GM12892 (cell line): ENCODE data around the gene TCP1.
"Not testable (repeated sequence)": the region's sequence is repeated elsewhere in the genome, so short reads cannot be mapped to it uniquely, and the experiment has no call there.

ENCODE experiments used
- DNase-seq: peaks from one replicate; pipeline ENCODE4 v3.0.0; 2011; ENCODE audit not compliant: insufficient read length
- FAIRE-seq: peaks from 2 replicates; lab custom pipeline; 2011; peaks lifted over from hg19 to GRCh38; lab: Jason Lieb, UNC
- POLR2A ChIP-seq: IDR thresholded peaks from 2 replicates; pipeline ENCODE4 v1.6.1; 2011; ENCODE audit warnings: low read depth, low read length, control low read depth
- POLR2AphosphoS5 ChIP-seq: IDR thresholded peaks from 2 replicates; pipeline ENCODE4 v1.6.1; 2011; ENCODE audit warnings: low read depth, low read length, control low read depth
- TAF1 ChIP-seq: IDR thresholded peaks from 2 replicates; pipeline ENCODE4 v1.6.1; 2011; ENCODE audit warnings: low read depth, mild to moderate bottlenecking, control low read depth, low read length, borderline replicate concordance

Gene TCP1

DNA sequence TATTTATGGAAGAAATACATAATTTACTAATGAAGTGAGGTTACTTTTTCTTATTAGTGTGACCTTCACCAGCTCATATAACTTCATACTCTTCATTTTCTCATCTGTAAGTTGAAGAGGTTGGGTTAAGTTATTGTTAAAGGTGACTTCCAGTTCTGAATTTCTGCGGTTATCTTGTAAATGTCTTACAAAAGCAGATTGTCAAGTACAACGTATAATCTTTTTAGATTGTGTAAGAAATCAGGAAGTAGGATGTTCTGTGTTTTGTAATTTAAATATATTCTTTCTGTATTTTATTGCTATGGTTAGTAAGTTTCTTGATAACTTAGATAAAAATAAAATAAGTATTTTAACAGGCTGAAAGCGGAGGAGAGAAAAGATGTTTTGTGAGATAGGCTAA, 50.1 kb downstream of the TCP1 start:
- TF ChIP-seq TAF1 (no peak), POLR2AphosphoS5 (no peak), POLR2A (no peak)
- FAIRE-seq, result no peak
- no peak for DNase-seq

DNA sequence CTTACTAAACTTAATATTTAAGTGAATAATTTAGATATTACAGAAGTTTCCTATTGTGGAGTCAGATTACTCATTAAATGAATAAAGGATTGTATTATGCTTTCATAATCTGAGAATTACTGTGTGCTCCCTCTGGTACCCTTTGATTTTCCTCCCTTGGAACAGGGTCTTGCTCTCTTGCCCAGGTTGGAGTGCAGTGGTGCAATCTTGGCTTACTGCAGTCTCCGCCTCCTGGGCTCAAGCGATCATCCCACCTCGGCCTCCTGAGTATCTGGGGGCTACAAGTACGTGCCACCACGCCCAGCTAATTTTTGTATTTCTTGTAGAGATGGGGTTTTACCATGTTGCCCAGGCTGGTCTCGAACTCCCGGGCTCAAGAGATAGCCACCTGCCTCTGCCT, 52.5 kb downstream of the TCP1 start:
- TF ChIP-seq POLR2AphosphoS5, result no peak
- peak; percentile 9 for FAIRE-seq
- DNase-seq, result no peak

DNA sequence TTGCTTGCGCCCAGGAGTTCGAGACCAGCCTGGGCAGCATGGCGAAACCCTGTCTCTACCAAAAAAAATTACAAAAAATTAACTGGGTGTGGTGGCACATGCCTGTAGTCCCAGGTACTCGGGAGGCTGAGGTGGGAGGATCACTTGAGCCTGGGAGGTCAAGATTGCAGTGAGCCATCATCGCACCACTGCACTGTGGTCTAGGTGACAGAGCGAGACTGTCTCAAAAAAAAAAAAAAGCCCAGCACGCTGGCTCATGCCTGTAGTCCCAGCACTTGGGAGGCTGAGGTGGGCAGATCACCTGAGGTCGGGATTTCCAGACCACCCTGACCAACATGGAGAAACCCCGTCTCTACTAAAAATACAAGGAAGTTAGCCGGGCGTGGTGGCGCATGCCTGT, 56.0 kb downstream of the TCP1 start:
- DNase-seq, FAIRE-seq: not testable (repeated sequence)

DNA sequence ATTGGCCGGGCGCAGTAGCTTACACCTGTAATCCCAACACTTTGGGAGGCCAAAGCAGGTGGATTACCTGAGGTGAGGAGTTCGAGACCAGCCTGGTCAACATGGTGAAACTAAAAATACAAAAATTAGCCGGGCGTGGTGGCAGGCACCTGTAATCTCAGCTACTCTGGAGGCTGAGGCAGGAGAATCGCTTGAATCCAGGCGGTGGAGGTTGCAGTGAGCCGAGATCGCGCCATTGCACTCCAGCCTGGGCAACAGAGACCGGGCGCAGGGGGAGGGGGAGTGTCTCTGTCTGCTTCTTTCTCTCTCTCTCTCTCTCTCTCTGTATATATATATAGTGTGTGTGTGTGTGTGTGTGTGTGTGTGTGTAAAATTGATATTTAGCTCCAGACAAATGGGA, 56.9 kb downstream of the TCP1 start:
- not testable (repeated sequence) for FAIRE-seq, DNase-seq

DNA sequence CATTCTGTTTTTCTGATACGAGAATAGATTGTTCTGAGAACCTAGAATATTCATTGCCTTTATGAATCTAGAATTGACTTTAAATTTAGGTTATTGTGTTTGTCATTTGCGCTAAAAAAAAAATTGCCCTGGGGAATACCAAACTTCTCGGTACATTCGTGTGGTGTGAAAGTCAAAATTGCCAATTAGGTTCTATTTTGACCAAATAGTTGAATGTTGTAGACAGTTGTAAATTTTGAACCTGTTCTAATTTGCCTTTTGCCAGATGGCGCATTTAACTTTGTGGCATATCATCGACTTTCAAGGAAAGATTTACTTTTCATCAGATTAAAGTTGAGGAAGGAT, 59.1 kb downstream of the TCP1 start:
- DNase-seq, result no peak
- TF ChIP-seq POLR2A (no peak), POLR2AphosphoS5 (no peak)
- peak; percentile 66 for FAIRE-seq

DNA sequence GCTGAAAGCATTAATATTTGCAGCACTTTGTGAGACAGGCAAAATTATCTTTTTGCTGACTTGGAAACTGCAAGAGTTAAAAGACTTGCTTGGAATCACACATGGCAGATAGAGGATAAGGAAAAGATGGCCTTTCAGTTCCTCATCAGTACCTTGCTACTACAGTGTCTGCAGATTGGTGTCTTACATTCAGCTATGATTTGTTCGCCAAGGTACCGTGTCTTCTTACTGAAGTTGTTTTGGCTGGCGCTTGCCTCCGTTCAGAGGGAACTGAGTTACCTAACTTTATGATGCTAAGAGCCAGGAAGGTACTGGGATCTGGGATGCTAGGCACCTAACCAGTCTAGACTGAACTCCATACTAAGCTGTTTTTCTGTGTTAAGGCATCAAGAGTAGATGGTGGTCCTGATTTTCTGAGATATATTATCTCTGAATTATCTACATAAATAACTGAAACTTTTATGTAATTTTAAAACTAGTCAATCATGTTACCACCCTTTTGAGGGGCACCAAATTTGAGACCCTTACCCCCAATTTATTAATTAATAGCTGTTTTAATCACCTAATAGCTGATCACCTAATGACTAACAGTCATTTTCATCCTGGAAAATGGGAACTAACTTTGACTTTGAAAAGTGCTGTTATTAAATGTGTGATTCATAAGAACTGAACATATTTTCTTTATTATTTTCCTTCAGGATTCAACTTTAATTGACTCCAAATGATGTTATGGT, 59.6 kb downstream of the TCP1 start:
- DNase-seq (peak; percentile 13), FAIRE-seq (peak; percentile 78)
- 0 out of 2 replicates have a peak, but pooled peaks have one; percentile 16 for TF ChIP-seq POLR2A
- TF ChIP-seq TAF1, result no peak

DNA sequence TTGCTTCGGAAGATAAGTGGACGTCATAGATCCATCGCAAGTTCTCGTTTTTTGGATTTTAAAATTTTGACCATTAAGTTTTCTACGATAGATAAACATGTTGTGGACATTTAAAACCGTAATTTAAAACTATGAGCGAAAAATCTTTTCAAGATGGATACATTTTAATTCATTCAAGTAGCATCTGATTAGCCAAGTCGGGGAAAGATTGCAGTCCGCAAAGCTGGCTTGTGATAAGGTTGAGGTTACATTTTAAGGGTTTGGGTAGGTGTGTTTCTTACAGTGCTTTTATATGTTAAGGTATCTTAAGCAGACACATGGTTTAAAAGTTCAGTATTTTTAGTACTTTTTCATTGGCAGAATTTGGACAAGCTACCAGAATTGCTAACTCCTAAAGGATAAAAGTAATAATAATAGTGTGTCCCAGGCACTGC, 60.9 kb downstream of the TCP1 start:
- FAIRE-seq (no peak), DNase-seq (no peak)
- no peak for TF ChIP-seq TAF1
- no peak for TF ChIP-seq POLR2A
- no peak for TF ChIP-seq POLR2AphosphoS5
